HG03571 (cell line): ENCODE results near the gene SAT1.
A peak's percentile ranks its signal among the peaks of the same experiment; 100 is the strongest.

Experiments
- ATAC-seq: cut with Tn5 transposase; IDR thresholded peaks from one replicate; pipeline ENCODE4 v1.9.1; 2021; ENCODE audit not compliant: unreplicated experiment

Gene SAT1

DNA sequence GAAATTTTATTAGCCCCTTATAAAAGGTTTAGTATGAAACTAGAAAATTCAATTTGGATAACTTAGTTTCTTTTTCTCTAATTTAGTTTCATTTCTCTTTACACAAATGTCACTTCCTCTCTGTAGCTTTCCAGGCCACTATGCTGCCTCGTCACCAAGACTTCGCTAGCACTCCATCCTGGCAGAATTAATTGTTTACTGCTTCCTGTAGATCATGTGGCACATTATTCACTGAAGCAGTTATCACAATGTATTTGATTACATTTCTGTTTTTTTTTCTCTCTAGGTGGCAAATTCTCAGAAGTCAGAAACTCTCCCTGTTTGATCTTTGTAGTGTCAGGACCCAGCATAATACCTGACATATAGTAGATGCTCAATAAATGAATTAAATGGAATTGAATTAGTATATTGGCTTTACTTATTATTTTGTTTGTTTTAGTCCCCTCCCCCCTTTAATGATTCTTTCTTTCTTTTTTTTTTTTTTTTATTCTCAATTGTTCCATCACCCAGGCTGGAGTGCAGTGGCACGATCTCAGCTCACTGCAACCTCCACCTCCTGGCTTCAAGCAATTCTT lies 9.3 kb upstream of the SAT1 start:
- ATAC-seq = peak; percentile 84

DNA sequence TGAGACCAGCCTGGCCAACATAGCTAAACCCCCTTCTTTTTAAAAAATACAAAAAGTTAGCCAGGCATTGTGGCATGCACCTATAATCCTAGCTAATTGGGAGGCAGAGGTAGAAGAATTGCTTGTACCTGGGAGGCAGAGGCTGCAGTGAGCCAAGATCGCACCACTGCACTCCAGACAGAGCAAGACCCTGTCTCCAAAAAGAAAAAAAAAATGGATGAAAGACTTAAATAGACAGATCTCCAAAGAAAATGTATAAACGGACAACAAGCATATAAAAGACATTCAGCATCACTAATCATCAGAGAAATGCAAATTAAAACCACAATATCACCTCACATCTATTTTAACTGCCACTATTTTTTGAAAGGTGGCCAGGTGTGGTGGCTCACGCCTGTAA lies 6.6 kb upstream of the SAT1 start:
- ATAC-seq = no peak

DNA sequence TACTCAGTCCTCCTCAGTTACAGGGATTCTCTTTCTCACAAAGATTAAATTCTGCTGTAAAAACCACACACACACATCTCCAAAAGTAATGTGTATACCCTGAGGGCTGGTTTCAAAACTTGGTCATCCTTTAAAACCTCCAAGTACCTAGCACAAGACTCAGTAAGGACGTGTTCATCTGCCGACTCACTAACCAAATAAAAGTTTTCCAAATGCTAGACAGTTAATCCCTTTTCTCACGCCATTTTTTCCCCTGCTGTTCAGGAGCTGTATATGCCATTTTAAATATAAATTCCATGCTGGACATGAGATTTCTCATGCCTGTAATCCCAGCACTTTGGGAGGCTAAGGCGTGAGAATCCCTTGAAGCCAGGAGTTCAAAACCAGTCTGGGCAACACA lies 3.9 kb upstream of the SAT1 start:
- no peak for ATAC-seq

DNA sequence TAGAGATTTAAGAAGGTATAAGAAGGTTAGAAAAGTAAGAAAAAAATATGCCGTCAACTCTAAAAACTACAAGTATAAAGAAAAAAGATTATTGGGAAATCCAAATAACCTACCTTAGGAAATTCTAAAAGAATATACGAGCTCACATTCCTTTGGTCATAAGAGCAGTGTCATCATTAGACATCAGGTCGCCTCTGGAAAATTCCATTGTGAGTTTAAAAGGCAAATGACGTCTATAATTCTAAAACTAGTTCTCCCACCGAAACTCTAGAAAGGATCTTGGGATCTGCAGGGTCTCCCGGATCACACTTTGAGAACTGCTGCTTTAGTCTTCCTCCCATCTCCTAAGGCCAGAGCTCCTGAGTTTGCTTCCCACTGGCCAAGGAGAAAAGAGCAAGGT lies 518 bp upstream of the SAT1 start:
- no peak for ATAC-seq

DNA sequence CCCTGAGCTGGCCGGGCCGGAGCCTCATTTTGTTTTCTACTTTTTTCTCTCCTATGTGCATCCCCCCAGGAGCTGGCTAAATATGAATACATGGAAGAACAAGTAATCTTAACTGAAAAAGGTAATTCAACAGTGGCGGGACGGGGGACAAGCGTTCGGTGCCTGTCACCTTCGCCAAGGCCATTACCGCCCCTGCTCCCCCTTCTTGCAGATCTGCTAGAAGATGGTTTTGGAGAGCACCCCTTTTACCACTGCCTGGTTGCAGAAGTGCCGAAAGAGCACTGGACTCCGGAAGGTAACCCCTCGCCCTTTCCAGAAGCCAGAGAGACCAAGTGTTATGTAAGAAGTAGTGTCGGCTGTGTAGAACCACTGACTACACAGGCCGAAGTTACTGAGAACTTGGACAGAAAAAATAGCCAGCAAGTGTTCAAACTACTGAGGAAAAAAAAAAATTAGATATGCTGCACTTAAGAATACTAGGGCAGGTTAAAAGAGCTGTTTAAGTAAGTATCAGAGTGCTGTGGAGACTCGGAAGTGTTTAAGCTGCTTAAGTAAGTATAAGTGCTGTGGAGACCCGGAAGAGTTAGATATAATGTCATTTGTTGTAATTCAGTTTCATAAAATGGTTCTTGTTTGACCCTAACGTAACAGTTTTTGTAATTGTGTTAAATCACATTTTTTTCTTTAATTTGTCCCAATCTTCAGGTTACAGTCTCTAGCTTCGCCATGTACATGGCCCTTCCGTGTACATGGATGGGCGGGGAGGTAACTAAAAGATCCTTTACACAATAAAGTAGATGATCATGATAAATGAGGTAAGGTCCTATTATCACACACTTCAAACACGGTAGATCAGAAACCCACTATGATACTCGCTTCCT lies 856 bp downstream of the SAT1 start:
- no peak for ATAC-seq

DNA sequence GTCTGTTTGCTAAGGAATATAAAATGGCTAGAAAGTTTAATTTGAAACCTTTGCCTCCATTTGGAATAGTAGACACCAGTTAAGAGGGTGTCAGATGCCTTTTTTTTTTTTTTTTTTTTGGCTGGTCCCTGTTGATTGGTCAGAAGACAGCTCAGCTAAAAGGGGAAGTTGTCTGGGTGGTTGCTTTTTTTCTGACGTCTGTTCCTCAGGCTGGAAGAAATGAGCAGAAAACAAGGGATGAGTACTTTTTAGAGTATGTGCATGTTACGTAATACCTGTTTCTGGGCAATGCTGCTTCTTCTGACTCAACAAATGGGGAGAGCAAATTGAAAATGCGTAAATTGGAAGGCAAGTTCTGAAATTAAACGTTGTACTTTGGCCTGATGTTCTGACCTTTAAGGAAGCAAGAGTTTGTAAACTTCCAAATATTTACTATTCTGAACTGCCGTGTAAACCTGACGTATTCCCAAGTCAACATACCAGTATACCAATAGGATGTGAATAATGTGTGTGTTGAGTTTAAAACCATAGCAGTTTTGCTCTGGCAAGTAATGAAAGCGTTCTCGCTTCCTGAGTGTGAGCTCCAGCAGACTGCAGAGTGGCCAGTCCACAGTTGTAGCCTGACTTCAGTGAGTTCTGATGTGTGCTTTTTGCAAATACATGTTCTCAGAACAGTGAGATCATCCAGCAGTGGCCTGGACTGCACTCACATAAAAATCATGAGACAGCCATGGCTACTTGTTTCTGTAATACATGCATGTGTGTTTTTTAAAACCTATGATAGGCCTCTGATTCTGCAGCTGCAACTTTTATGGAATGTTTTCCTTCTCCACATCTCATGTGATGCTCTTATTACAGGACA lies 1.7 kb downstream of the SAT1 start:
- ATAC-seq = no peak

DNA sequence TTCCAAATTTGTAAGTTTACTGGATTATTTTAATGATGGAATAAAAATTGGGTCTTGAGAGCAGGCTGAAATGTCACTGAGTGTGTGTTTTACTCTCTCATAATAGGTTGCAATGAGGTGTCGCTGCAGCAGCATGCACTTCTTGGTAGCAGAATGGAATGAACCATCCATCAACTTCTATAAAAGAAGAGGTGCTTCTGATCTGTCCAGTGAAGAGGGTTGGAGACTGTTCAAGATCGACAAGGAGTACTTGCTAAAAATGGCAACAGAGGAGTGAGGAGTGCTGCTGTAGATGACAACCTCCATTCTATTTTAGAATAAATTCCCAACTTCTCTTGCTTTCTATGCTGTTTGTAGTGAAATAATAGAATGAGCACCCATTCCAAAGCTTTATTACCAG lies 2.6 kb downstream of the SAT1 start:
- ATAC-seq = no peak

DNA sequence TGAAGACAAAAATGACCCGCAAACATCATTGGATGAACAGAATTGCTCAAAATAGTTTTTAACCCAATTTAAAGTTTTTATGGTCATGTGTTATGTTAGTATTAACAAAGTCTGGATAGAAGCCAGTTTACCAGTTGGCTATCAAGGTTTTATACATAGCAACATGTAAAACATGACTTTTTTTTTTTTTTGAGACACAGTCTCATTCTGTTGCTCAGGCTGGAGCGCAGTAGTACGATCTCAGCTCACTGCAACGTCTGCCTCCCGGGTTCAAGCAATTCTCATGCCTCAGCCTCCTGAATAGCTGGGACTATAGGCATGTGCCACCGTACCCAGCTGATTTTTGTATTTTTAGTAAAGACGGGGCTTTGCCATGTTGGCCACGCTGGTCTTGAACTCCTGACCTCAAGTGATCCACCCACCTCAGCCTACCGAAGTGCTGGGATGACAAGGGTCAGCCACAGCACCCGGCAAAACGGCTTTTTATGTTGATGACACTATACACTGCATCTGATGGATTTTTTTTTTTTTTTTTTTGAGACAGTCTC lies 3.4 kb downstream of the SAT1 start:
- ATAC-seq = no peak

DNA sequence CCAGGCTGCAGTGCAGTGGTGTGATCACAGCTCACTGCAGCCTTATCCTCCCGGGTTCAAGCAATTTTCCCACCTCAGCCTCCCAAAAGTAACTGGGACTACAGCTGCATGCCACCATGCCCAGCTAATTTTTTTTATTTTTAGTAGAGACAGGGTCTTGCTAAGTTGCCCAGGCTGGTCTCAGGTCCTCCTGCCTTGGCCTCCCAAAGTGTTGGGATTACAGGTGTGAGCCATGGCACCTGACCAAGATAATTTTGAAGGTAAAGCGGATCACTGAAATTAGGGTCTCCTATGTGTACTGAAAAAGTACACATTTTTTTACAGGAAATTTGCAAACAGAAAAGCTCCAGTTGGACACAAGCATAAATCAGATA lies 4.8 kb downstream of the SAT1 start:
- no peak for ATAC-seq

DNA sequence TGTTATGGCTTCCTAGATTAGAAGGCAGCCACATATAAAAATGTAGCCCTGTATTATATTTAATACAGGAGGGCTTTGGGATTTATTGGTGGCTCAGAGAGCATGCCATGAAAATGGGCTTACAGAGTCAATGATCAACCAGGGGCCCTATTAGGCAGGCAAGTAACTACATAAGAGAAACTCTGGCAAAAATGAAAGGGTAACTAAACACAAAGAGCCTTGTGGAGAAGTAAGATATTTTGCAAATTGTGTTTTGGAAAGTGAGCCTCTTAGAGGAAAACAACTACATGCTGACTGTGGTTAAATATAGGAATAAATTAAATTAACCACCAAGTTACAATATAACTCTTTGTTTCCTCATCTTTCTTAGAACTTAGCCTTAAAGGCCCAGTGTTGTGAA lies 5.5 kb downstream of the SAT1 start:
- ATAC-seq = peak; percentile 40

DNA sequence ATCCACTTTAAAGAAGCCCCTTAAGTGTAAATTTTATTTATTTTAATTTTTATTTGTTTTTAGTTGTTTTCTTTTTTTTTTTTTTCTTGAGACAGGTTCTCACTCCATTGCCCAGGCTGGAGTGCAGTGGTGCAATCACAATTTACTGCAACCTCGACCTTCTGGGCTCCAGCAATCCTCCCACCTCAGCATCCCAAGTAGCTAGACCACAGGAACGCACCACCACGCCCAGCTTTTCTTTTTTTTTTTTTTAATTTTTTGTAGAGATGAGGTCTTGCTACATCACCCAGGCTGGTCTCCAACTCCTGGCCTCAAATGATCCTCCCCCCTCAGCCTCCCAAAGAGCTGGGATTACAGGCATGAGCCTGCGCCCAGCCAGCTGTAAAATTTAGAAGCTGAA lies 6.0 kb downstream of the SAT1 start:
- no peak for ATAC-seq

DNA sequence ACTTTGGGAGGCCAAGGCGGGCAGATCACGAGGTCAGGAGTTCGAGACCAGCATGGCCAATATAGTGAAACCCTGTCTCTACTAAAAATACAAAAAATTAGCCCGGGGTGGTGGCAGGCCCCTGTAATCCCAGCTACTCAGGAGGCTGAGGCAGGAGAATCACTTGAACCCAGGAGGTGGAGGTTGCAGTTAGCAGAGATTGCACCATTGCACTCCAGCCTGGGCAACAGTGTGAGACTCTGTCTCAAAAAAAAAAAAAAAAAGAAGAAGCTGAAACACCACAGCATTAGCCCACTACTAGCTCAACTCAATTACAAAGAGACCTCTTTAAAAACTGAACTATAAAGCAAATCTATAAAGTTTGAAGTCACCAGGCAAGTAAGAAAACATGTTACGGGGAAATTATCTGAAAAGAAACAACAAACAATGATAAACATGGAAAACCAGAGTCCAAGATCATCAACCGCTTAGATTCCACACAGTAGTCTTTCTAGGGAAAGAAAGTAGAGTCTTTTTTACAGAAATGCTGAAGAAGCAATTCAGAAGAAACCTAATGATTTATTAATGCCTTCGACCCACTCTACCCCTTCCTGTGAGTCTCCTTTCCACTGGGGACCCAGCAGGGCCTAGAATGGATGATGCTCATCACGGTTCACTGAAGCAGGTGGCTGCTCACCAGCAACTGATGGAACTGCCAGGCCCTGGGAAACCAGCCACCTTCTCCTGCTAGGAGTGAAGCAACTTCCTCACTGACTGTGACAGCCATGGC lies 6.6 kb downstream of the SAT1 start:
- ATAC-seq = no peak

DNA sequence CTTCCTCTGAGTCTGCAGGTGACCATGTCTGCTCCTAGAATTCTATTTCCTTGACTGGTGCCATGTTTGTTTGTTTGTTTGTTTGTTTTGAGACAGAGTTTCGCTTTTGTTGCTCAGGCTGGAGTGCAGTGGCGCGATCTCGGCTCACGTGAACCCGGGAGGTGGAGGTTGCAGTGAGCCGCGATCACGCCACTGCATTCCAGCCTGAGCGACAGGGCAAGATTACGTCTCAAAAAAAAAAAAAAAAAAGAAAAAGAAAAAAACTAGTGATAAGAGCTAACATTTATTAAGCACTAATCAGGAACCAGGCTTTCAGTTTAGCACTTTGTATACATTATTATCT lies 7.2 kb downstream of the SAT1 start:
- no peak for ATAC-seq

DNA sequence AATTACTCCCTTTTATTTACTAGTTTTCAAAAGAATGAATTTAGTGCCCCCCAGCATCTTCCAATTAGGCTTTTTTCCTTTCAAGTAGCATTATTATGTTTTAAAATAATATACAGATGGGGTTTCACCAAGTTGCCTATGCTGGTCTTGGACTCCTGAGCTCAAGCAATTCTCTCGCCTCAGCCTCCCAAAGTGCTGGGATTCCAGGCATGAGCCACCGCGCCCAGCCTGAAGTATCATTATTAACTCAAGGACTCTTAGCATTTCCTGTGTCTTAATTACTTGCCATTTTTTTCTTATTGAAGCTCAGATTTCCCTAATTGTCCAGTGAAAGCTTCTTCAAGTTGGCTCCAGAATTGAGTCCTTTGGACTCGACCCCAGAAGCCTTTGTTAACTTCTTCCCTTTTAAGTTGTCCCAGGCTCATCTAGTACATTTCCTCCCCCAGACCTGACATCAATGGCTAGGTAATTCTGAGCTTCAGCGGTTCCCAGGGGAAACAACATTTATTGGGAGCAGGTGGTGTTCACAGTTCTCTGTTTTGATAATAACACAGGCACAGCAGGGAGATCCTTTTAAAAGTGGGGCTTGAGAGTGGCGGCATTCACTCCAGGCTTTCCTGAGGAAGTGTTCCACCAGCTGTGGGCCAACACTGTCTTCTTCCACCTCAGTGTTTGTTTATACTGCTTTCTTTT lies 10.0 kb downstream of the SAT1 start:
- ATAC-seq = no peak

DNA sequence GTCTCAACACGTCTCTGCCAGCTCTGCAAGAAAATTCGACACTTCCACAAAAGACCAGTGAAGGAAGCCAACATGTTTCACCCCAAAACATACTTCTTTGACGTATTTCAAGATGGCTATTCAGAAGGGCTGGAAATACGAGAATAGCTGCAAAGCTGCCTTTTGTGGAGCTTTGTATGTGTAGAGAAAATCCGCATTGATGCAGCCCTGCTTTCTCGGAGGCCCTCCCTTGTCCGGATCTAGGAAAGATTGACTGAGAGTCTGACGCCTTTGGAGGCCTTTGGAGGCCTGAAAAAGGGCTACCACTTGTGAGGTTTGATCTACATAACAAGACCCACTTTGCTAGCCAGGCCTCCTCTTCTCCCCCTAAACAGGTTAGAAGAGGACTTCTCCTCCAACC lies 12.2 kb downstream of the SAT1 start:
- no peak for ATAC-seq

DNA sequence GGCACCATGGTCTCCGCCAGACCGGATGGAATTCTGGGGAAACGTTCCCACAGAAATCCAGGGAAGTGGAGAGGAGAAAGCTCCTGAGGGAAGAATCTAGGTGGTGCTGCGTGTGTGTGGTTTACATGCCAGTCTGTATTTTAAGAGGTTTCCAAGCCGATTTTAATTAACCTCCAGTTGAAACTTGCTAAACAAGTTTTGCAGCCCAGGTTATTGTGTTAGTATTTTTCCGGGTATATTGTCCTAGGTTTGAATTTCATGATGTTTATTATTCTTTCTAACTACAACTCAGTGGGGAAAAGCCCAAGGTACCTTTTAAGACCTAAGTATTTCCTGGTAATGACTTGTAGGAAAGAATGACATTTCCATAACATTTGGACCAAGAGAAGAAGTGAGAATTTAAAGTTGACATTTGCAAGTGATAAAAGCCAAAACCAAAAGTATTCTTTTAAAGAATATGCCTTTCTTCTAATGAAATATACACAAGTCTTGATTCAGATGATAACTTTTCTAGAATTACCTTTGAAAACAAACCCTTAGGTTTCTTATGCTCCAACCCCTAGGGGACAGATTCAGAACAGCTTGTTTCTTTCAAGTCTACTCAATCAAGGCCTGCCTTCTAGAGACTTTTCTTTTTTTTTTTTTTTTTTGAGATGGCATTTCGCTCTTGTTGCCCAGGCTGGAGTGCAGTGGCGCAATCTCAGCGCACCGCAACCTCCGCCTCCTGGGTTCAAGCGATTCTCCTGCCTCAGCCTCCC lies 14.6 kb downstream of the SAT1 start:
- no peak for ATAC-seq

DNA sequence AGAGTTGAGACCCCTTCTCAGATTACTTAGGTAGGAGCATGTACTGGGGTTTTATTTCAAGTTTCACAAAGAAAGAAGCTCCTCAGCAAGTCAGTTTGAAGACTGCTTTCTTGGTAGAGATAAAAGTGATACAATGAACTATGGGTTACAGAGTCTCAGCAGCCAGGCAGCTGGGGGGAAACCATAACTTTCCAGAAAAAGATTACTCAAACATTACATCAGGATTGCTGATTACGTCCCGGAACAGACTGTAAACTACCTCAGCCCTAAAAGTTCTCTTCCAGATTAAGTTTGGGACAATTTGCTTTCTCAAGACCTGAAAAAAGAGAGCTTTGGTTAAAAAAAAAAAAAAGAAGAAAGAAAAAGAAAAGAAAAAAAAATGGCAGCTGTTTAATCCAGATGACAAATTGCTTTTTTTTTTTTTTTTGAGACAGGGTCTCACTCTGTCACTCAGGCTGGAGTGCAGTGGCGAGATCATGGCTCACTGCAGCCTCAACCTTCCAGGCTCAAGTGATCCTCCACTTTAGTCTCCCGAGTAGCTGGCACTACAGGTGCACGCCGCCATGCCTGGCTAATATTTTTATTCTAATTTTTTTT lies 16.6 kb downstream of the SAT1 start:
- no peak for ATAC-seq

DNA sequence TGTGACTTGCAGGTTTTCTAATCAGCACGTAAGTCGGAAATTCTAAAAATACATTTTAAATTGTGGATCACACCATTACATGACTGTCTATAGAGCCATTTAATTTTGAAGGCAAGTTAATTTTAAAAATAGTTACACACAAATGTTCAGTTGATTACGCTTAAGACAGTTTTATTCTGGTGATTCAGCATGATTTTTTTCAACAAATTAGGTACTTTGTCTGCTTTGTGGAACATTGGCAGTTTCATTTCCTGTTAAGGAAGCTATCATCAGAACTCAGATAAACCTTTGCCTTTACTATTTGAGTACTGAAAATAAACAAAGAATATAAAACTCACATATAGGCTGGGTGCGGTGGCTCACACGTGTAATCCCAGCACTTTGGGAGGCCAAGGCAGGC lies 19.5 kb downstream of the SAT1 start:
- ATAC-seq = no peak

DNA sequence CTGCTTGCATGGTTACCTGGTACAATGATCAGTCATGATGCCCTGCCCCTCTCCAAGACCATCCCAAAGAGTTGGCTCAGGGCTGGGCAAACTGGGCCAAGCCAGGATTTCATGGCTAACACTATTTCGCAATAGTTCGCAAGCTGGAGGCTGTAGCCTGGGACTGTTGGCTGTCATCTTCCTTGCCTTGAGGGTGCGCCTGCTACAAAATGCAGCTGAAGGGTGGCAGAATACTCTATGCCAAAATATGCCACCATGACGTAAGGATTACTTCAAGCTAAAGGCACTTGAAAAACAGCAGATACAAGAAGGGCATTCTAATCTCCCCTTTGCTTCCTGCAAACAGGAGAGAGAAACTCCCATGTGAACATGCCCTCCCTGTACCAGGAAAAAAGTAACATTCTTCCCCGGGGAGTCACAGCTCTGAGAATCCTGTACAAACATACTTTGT lies 21.0 kb downstream of the SAT1 start:
- no peak for ATAC-seq
